Measurements from ENCODE around the gene TLE1. TPM values are rescaled to one million over a fixed set of nuclear protein-coding genes. Genes with fewer than 3 reads are reported as not detected.

Gene TLE1
- total RNA-seq, 1 experiment from 2014 or later, result 79.3 TPM

DNA sequence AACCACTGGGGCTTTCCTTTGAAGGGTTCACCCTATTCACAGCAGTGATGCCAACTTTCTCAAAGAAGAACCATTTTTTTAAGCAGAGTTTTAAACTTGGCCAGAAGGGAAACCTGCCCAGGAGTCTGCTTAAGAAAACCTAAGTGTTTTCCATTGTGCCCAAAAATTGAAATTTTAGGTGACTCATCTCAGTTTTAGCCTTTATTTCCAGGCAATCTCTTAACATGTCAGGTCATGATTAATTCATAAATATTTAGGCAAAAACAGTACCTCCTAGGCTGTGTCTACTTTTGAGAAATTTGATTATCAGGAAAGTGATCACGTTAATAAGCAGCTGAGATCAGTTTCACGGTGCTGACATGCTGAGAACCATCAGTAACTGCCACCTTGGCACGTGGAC is 61.9 kb downstream of the TLE1 start:
- H2AK5ac ChIP-seq (ENCODE audit: insufficient read length, low read length), result no peak overlapping the region
- no peak overlapping the region for H3K14ac ChIP-seq (ENCODE audit: insufficient read depth, low read length)
- H3K79me1 ChIP-seq (ENCODE audit: insufficient read depth, low read depth, low read length, poor library complexity, severe bottlenecking), result no peaks in the 10 kb centered on the region
- H3K4me2 ChIP-seq (ENCODE audit: insufficient read depth, insufficient read length, low read length), result no peak overlapping the region
- H2BK5ac ChIP-seq (ENCODE audit: insufficient read length, low read length), result no peak overlapping the region
- H3K9ac ChIP-seq (ENCODE audit: extremely low read depth, insufficient read length, low read length), result no peak overlapping the region
- Mint-ChIP-seq H3K27me3 (ENCODE audit: low read depth) (no peaks in the 10 kb centered on the region), H3K36me3 (ENCODE audit: insufficient read depth in 1 of 3, low read depth in 3 of 3) (peaks cover 2 to 21% (median 11%) of the 10 kb centered on the region in 3 experiments), H3K27ac (peak overlapping the region in 1 of 3 experiments; percentile 72; a peak in 2 of 7 replicates), H3K4me3 (no peak overlapping the region), H3K9me3 (no peaks in the 10 kb centered on the region), H3K4me1 (peaks cover 42 to 44% of the 10 kb centered on the region in 2 experiments)
- no peak overlapping the region for H2BK120ac ChIP-seq (ENCODE audit: low read depth, low read length, poor library complexity, severe bottlenecking)
- H4K5ac ChIP-seq (ENCODE audit: insufficient read length, low read depth, low read length), result no peak overlapping the region
- H2AFZ ChIP-seq (ENCODE audit: low read length), result no peak overlapping the region
- H2BK20ac ChIP-seq (ENCODE audit: low read depth, low read length, poor library complexity, severe bottlenecking), result no peak overlapping the region
- no peaks in the 10 kb centered on the region for H3K9me3 ChIP-seq (ENCODE audit: control insufficient read depth, low read depth, low read length)
- no peak overlapping the region for H3K23ac ChIP-seq (ENCODE audit: insufficient read length, low read depth, low read length)
- H3K4ac ChIP-seq (ENCODE audit: low read depth, low read length), result no peak overlapping the region
- H3K27ac ChIP-seq (ENCODE audit: insufficient read length, low read depth, low read length), result no peak overlapping the region
- no CpG with 5 or more reads among the region's 3 CpGs for WGBS (ENCODE audit: extremely low coverage, insufficient read length, low lambda C conversion rate)
- H3K4me1 ChIP-seq (ENCODE audit: insufficient read depth, low read length), result peaks cover 12% of the 10 kb centered on the region; the same call in 1 of the 2 replicates
- H3K56ac ChIP-seq (ENCODE audit: insufficient read length, low read depth, low read length), result no peak overlapping the region
- H3K79me2 ChIP-seq (ENCODE audit: insufficient read depth, low read length), result no peaks in the 10 kb centered on the region; the same call in 1 of the 2 replicates
- no peak overlapping the region for H4K91ac ChIP-seq (ENCODE audit: insufficient read length, low read depth, low read length)
- no peak overlapping the region for H2BK12ac ChIP-seq (ENCODE audit: insufficient read length, low read depth, low read length)
- TF ChIP-seq, protein P1, sequence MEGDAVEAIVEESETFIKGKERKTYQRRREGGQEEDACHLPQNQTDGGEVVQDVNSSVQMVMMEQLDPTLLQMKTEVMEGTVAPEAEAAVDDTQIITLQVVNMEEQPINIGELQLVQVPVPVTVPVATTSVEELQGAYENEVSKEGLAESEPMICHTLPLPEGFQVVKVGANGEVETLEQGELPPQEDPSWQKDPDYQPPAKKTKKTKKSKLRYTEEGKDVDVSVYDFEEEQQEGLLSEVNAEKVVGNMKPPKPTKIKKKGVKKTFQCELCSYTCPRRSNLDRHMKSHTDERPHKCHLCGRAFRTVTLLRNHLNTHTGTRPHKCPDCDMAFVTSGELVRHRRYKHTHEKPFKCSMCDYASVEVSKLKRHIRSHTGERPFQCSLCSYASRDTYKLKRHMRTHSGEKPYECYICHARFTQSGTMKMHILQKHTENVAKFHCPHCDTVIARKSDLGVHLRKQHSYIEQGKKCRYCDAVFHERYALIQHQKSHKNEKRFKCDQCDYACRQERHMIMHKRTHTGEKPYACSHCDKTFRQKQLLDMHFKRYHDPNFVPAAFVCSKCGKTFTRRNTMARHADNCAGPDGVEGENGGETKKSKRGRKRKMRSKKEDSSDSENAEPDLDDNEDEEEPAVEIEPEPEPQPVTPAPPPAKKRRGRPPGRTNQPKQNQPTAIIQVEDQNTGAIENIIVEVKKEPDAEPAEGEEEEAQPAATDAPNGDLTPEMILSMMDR (conservative IDR thresholded peaks at IDR 0.05), result no peak
- H3K23me2 ChIP-seq (ENCODE audit: insufficient read length, low read depth, low read length, poor library complexity, severe bottlenecking), result no peaks in the 10 kb centered on the region
- DNase-seq, result no peak
- H3K27me3 ChIP-seq (ENCODE audit: insufficient read depth, low read length), result no peaks in the 10 kb centered on the region
- H4K20me1 ChIP-seq (ENCODE audit: control insufficient read depth, insufficient read depth, insufficient read length), result no peaks in the 10 kb centered on the region
- H2BK15ac ChIP-seq (ENCODE audit: low read depth, low read length), result no peak overlapping the region
- no peak overlapping the region for H4K8ac ChIP-seq (replicated peaks; ENCODE audit: insufficient read length, low read depth, low read length)
- H3T11ph ChIP-seq (ENCODE audit: low read length), result no peak overlapping the region
- H3K18ac ChIP-seq (ENCODE audit: insufficient read length, low read depth, low read length), result no peak overlapping the region
